Measurements from ENCODE around the gene RHBDF2.

- no peak for TF ChIP-seq POLR2A (IDR thresholded peaks at IDR 0.05; ENCODE audit: low read depth, low read length)
- TF ChIP-seq CTCF (IDR thresholded peaks at IDR 0.05; ENCODE audit: extremely low read depth in 1 of 2, insufficient read depth in 1 of 2, low read depth in 1 of 2, low read length in 2 of 2): no peak
- TF ChIP-seq EZH2 (IDR thresholded peaks at IDR 0.05; ENCODE audit: borderline replicate concordance, low read depth, low read length, severe bottlenecking): no peak
- TF ChIP-seq FOS (IDR thresholded peaks at IDR 0.05; ENCODE audit: borderline replicate concordance, insufficient read depth, low read length): no peak
- no peak for TF ChIP-seq MAX (IDR thresholded peaks at IDR 0.05; ENCODE audit: insufficient read depth, insufficient read length)
- TF ChIP-seq POLR2AphosphoS5 (IDR thresholded peaks at IDR 0.05; ENCODE audit: insufficient read depth, low read depth, low read length): no peak
- no peak for TF ChIP-seq MYC (IDR thresholded peaks at IDR 0.05; ENCODE audit: low read depth, low read length)
- no peak for TF ChIP-seq JUN (IDR thresholded peaks at IDR 0.05; ENCODE audit: borderline replicate concordance, insufficient read depth, insufficient read length, low read depth)
These were observed 46.5 kb upstream of the RHBDF2 start for GRCh38 chr17:76547642-76548202.
